Psoas muscle (tissue), 8 donors: ENCODE results near the gene PGLYRP2. TPM values are rescaled to one million over a fixed set of nuclear protein-coding genes. Genes with fewer than 3 reads are reported as not detected.

ENCODE experiments used
- ATAC-seq, 4 donors: fragments of 200-7000 bp; cut with Tn5 transposase; one replicate each; pipeline ENCODE4 v1.9.1; 2020; ENCODE audit warnings: moderate library complexity in 3 of 4, mild to moderate bottlenecking in 2 of 4
- DNase-seq, 2 donors: peaks; one replicate each; pipeline ENCODE4 v3.0.0-alpha.2; 2020
- H3K27ac ChIP-seq: fragments of 200-600 bp; one replicate; pipeline ENCODE4 v1.8.0; 2022
- H3K27me3 ChIP-seq, 3 donors: fragments of 200-600 bp in 1 of 3; one replicate each; pipeline versions ENCODE4 v1.6.1 to v1.8.0; 2013 to 2022; ENCODE audit warnings: low read length in 2 of 3, mild to moderate bottlenecking in 2 of 3, moderate library complexity in 1 of 3; ENCODE audit not compliant: insufficient read depth in 3 of 3
- H3K36me3 ChIP-seq, 2 donors: fragments of 200-600 bp in 1 of 2; one replicate each; pipeline versions ENCODE4 v1.6.1 to v1.8.0; 2013 to 2022; ENCODE audit warnings: low read depth in 1 of 2, mild to moderate bottlenecking in 1 of 2, moderate library complexity in 1 of 2; ENCODE audit not compliant: insufficient read depth in 1 of 2
- H3K4me1 ChIP-seq: fragments of 200-600 bp; one replicate; pipeline ENCODE4 v1.8.0; 2022
- H3K4me3 ChIP-seq: fragments of 200-600 bp; one replicate; pipeline ENCODE4 v1.8.0; 2022; ENCODE audit warnings: mild to moderate bottlenecking
- H3K9me3 ChIP-seq: fragments of 200-600 bp; one replicate; pipeline ENCODE4 v1.8.0; 2022
- WGBS, 3 donors: extraction: QIAGEN DNeasy Blood & Tissue Kit; methylation state at CpG; one replicate each; pipeline versions ENCODE4 v1.1.6 to v1.1.7; 2013; 5-methylcytosine and 5-hydroxymethylcytosine counted together
- intact Hi-C, 2 donors: fragments of 100-400 bp; cut with DNase I; formaldehyde crosslinking; loops; one replicate each; pipeline versions ENCODE4 v1.11.0 to v1.14.2; 2022
- polyA plus RNA-seq, 3 donors: library from polyadenylated mRNA; stranded (reverse); fragments of 200-250 nt; gene quantifications; one replicate each; pipeline ENCODE4 v1.2.3, GENCODE V29; 2013
- total RNA-seq, 4 donors: library from RNA; stranded (reverse); fragmentation: NEBNext Ultra II Directional in 2 of 4; extraction: Animal tissue kit (Norgen Biotek cat#: 25700) in 2 of 4; gene quantifications; one replicate each; pipeline versions ENCODE4 v1.2.1 to v1.2.4, GENCODE V29; 2021 to 2023
- TF ChIP-seq, protein P1 (sequence below): fragments of 200-600 bp; IDR thresholded peaks from one replicate; pipeline ENCODE4 v1.8.0; 2022; ENCODE audit warnings: antibody characterized with exemption
- donor health status: healthy with polysubstance abuse.
- donor health status: DM: no; HTN: no; CAD: no; lungs with moderate emphysema.
- donor health status: Bipolar disorder and iron deficiency.
- donor health status: healthy.
- donor health status: DM: yes; HTN: yes; CAD: no.
- donor health status: DM: no; HTN: no; CAD: no.
- donor health status: DM: no; HTN: no; CAD: no.
- donor health status: DM: yes; HTN: yes; CAD: no.

PGLYRP2 gene
- total and polyA plus RNA-seq, 7 donors: not detected

DNA sequence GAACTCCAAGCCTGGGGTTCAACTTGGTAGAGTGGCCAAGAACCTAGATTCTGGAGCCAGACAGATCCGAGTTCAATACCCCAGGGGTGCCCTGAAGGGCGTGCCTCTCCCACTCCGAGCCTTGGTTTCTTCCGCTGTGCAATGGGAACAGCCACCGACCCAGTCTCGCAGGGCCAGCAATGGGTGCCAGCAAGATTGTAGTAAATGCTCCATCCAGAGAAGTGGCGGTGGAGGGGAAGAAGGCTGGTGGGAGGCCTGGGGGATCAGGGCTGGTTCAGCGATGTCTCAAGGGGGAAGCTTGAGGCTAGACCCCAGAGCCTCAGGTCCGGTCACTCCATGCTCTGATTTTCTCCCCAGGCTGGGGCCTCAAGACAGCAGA, 34.1 kb downstream of the PGLYRP2 start:
- TF ChIP-seq, protein P1, sequence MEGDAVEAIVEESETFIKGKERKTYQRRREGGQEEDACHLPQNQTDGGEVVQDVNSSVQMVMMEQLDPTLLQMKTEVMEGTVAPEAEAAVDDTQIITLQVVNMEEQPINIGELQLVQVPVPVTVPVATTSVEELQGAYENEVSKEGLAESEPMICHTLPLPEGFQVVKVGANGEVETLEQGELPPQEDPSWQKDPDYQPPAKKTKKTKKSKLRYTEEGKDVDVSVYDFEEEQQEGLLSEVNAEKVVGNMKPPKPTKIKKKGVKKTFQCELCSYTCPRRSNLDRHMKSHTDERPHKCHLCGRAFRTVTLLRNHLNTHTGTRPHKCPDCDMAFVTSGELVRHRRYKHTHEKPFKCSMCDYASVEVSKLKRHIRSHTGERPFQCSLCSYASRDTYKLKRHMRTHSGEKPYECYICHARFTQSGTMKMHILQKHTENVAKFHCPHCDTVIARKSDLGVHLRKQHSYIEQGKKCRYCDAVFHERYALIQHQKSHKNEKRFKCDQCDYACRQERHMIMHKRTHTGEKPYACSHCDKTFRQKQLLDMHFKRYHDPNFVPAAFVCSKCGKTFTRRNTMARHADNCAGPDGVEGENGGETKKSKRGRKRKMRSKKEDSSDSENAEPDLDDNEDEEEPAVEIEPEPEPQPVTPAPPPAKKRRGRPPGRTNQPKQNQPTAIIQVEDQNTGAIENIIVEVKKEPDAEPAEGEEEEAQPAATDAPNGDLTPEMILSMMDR: no peak
- Histone ChIP-seq H3K4me1 (peaks cover 31% of the 10 kb centered on the region), H3K27me3 (no peaks in the 10 kb centered on the region), H3K4me3 (no peak overlapping the region), H3K36me3 (no peaks in the 10 kb centered on the region), H3K27ac (peak overlapping the region; percentile 89), H3K9me3 (no peaks in the 10 kb centered on the region)
- ATAC-seq (peak in 2 of 4 donors; percentile 1), DNase-seq (no peak)
- intact Hi-C loops: loop anchor here in 1 of 2 donors (5.0 kb wide), 1 partner anchor 68 kb away; the partner anchor contains the start of gene AKAP8
- 57 to 78% (median 62%) methylated on average over 9 of the region's 9 CpGs for WGBS, 3 donors

DNA sequence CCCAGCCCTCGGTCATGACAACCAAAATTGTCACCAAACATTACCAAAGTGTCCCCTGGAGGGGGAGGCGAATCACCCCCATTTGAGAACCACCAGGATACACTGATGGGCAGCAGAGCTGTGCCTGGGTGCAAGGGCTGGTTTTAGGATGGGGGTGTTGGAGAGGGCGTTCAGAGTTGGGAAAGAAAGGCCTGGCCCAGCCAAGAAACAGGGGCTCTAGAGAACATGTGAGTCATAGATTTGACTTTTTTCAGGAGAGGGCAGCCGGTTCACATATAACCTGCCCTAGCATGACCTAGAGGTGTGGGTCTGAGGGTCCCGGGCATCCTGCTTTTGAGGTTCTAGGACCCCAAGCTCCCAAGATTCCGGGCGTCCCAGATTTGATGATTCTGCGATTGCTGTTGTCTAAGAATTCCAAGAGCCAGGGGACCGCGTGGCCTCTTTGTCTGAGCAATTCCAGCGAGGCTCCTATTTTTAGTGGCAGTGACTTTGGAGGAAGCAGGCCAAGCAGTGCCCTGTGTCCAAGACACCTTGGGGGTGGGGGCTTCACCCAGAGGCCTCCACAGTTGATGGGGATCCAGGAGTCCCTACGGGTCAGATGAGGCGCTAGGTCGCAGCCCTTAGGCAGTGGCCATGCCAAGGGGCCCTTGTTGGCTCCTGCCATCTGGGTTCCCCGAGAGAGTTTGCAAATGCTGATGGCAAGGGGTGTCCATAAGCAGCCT, 34.6 kb downstream of the PGLYRP2 start:
- ATAC-seq: peak; percentile 65 to 79 (median 70)

DNA sequence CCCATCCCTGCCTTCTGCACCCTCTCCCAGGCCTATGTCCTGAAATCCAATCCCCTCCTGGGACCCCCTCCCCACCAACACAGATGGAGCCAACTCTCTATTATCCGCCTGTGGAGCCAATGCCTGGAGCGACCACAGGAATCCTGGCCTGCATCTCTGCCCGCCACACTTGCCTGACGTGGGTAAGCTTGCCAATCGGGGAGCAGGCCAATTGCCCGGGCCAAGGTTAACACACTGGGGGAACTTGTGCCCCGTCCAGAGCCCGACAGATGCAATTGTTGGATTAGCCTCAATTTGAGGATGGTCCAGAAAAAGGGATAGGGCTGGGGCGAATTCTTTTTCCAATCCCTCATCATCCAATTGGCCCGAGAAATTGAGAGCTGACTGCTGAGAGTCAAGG, 35.5 kb downstream of the PGLYRP2 start:
- Histone ChIP-seq H3K4me3 (no peak overlapping the region), H3K4me1 (peaks cover 26% of the 10 kb centered on the region), H3K27me3 (no peaks in the 10 kb centered on the region), H3K9me3 (no peaks in the 10 kb centered on the region), H3K27ac (peak overlapping the region; percentile 89), H3K36me3 (no peaks in the 10 kb centered on the region)
- ATAC-seq: peak; percentile 59 to 65 (median 62)
- peak; percentile 70 to 88 for DNase-seq
- WGBS, 3 donors: 22 to 40% (median 29%) methylated on average over 10 of the region's 10 CpGs
- intact Hi-C loops: no loop called here
- TF ChIP-seq, protein P1: no peak

More for the DNA sequence above, 34.6 kb downstream of the PGLYRP2 start:
- no peaks in the 10 kb centered on the region for H3K9me3 ChIP-seq
- peak in 1 of 2 donors; percentile 82 for DNase-seq
- H3K36me3 ChIP-seq: no peaks in the 10 kb centered on the region
- H3K4me1 ChIP-seq: peaks cover 31% of the 10 kb centered on the region
- WGBS, 3 donors: 30 to 49% (median 36%) methylated on average over 15 of the region's 15 CpGs
- TF ChIP-seq, protein P1: no peak
- intact Hi-C loops: loop anchor here in 1 of 2 donors (5.0 kb wide), 1 partner anchor 67 kb away; the partner anchor contains the start of gene AKAP8
- no peak overlapping the region for H3K4me3 ChIP-seq
- H3K27ac ChIP-seq: peak overlapping the region; percentile 89
- no peaks in the 10 kb centered on the region for H3K27me3 ChIP-seq

DNA sequence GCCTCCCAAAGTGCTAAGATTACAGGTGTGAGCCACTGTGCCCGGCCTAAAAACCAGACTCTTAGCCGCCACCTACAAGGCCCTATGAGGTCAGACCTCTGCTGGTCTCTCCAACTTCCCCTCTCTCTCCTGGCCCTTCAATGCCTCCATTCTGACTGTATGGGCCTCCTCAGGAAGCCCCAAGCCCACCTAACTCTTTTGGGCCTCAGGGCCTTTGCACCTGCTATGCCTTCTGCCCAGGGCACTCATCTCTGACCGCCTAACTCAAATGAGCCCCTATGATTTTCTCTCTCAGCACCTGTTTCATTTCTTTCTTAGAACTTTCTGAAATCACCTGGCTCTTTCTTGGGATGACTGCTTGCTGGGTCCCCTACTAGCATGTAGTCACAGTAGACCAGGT, 36.0 kb downstream of the PGLYRP2 start:
- TF ChIP-seq, protein P1: no peak
- ATAC-seq (no peak), DNase-seq (peak in 1 of 2 donors; percentile 48)
- Histone ChIP-seq H3K4me3 (no peak overlapping the region), H3K27me3 (no peaks in the 10 kb centered on the region), H3K4me1 (peaks cover 28% of the 10 kb centered on the region), H3K9me3 (no peaks in the 10 kb centered on the region), H3K36me3 (no peaks in the 10 kb centered on the region), H3K27ac (peak overlapping the region; percentile 89)
- intact Hi-C loops: no loop called here
- 67 to 90% (median 72%) methylated on average over 3 of the region's 3 CpGs for WGBS, 3 donors
